H9 (cell line): ENCODE measurements around the gene CHMP6. TPM values are rescaled to one million over a fixed set of nuclear protein-coding genes. Genes with fewer than 3 reads are reported as not detected.

Experiments
- DNase-seq: peaks from one replicate; pipeline ENCODE4 v3.0.0-alpha.2; 2017
- H2AFZ ChIP-seq: one replicate; pipeline ENCODE4 v1.6.1; 2013; ENCODE audit warnings: mild to moderate bottlenecking, low read length, control low read depth, moderate library complexity
- H2AK5ac ChIP-seq: 2 replicates; pipeline ENCODE4 v1.6.1; 2013; ENCODE audit warnings: low read length, control low read depth, mixed read lengths; ENCODE audit not compliant: insufficient read length
- H2BK120ac ChIP-seq: one replicate; pipeline ENCODE4 v1.6.1; 2013; ENCODE audit warnings: low read depth, mild to moderate bottlenecking, low read length, control low read depth, inconsistent platforms; ENCODE audit not compliant: poor library complexity, severe bottlenecking
- H2BK12ac ChIP-seq: 2 replicates; pipeline ENCODE4 v1.6.1; 2013; ENCODE audit warnings: low read length, control low read depth, mixed read lengths, low read depth; ENCODE audit not compliant: insufficient read length
- H2BK15ac ChIP-seq: 2 replicates; pipeline ENCODE4 v1.6.1; 2013; ENCODE audit warnings: low read depth, low read length, control low read depth
- H2BK20ac ChIP-seq: one replicate; pipeline ENCODE4 v1.6.1; 2013; ENCODE audit warnings: low read depth, mild to moderate bottlenecking, low read length, control low read depth, inconsistent platforms; ENCODE audit not compliant: poor library complexity, severe bottlenecking
- H2BK5ac ChIP-seq: 2 replicates; pipeline ENCODE4 v1.6.1; 2013; ENCODE audit warnings: low read length, control low read depth, mixed read lengths; ENCODE audit not compliant: insufficient read length
- H3K14ac ChIP-seq: 2 replicates; pipeline ENCODE4 v1.6.1; 2013; ENCODE audit warnings: low read length, control low read depth; ENCODE audit not compliant: insufficient read depth
- H3K18ac ChIP-seq: 2 replicates; pipeline ENCODE4 v1.6.1; 2013; ENCODE audit warnings: low read depth, mild to moderate bottlenecking, mixed read lengths, low read length, control low read depth; ENCODE audit not compliant: insufficient read length
- H3K23ac ChIP-seq: 2 replicates; pipeline ENCODE4 v1.6.1; 2013; ENCODE audit warnings: low read length, control low read depth, mixed read lengths, low read depth; ENCODE audit not compliant: insufficient read length
- H3K23me2 ChIP-seq: 2 replicates; pipeline ENCODE4 v1.6.1; 2013; ENCODE audit warnings: low read depth, mild to moderate bottlenecking, mixed read lengths, low read length, control low read depth; ENCODE audit not compliant: insufficient read length, poor library complexity, severe bottlenecking
- H3K27ac ChIP-seq: 2 replicates; pipeline ENCODE4 v1.5.1; 2013; ENCODE audit warnings: low read length, control low read depth, mixed read lengths, low read depth; ENCODE audit not compliant: insufficient read length
- H3K27me3 ChIP-seq: 2 replicates; pipeline ENCODE4 v1.6.1; 2013; ENCODE audit warnings: low read length, control low read depth, inconsistent platforms; ENCODE audit not compliant: insufficient read depth
- H3K4ac ChIP-seq: 2 replicates; pipeline ENCODE4 v1.6.1; 2013; ENCODE audit warnings: low read depth, mild to moderate bottlenecking, control low read depth, inconsistent platforms, low read length, moderate library complexity
- H3K4me1 ChIP-seq: 2 replicates; pipeline ENCODE4 v1.6.1; 2013; ENCODE audit warnings: low read length, control low read depth, inconsistent platforms; ENCODE audit not compliant: insufficient read depth
- H3K4me2 ChIP-seq: 2 replicates; pipeline ENCODE4 v1.6.1; 2013; ENCODE audit warnings: low read length, control low read depth, mixed read lengths; ENCODE audit not compliant: insufficient read length, insufficient read depth
- H3K56ac ChIP-seq: 2 replicates; pipeline ENCODE4 v1.6.1; 2013; ENCODE audit warnings: low read depth, mild to moderate bottlenecking, mixed read lengths, low read length, control low read depth; ENCODE audit not compliant: insufficient read length
- H3K79me1 ChIP-seq: 2 replicates; pipeline ENCODE4 v1.6.1; 2013; ENCODE audit warnings: low read depth, mild to moderate bottlenecking, moderate library complexity, low read length, control low read depth, inconsistent platforms; ENCODE audit not compliant: insufficient read depth, poor library complexity, severe bottlenecking
- H3K79me2 ChIP-seq: 2 replicates; pipeline ENCODE4 v1.6.1; 2013; ENCODE audit warnings: low read length, control low read depth, inconsistent platforms; ENCODE audit not compliant: insufficient read depth
- H3K9ac ChIP-seq: 2 replicates; pipeline ENCODE4 v1.6.1; 2013; ENCODE audit warnings: low read length, control low read depth, mixed read lengths; ENCODE audit not compliant: insufficient read length; ENCODE audit errors: extremely low read depth
- H3K9me3 ChIP-seq: one replicate; pipeline ENCODE4 v1.6.1; 2013; ENCODE audit warnings: low read depth, low read length, inconsistent platforms; ENCODE audit not compliant: control insufficient read depth
- H3T11ph ChIP-seq: one replicate; pipeline ENCODE4 v1.6.1; 2013; ENCODE audit warnings: mild to moderate bottlenecking, low read length, control low read depth, inconsistent platforms
- H4K20me1 ChIP-seq: one replicate; pipeline ENCODE4 v1.6.1; 2013; ENCODE audit not compliant: control insufficient read depth, insufficient read length, insufficient read depth
- H4K5ac ChIP-seq: 2 replicates; pipeline ENCODE4 v1.6.1; 2013; ENCODE audit warnings: low read depth, mild to moderate bottlenecking, mixed read lengths, low read length, control low read depth; ENCODE audit not compliant: insufficient read length
- H4K8ac ChIP-seq: replicated peaks from 2 replicates; pipeline ENCODE4 v1.6.1; 2013; ENCODE audit warnings: low read length, control low read depth, mixed read lengths, low read depth; ENCODE audit not compliant: insufficient read length
- H4K91ac ChIP-seq: 2 replicates; pipeline ENCODE4 v1.6.1; 2013; ENCODE audit warnings: low read depth, mild to moderate bottlenecking, moderate library complexity, mixed read lengths, low read length, control low read depth; ENCODE audit not compliant: insufficient read length
- H3K27ac Mint-ChIP-seq, 3 experiments: 2 replicates in 2 of 3; 3 replicates in 1 of 3; pipeline ENCODE4 v1.8.0; 2020 to 2021; ENCODE audit warnings: mixed read lengths in 3 of 3, mild to moderate bottlenecking in 1 of 3, moderate library complexity in 1 of 3
- H3K27me3 Mint-ChIP-seq: 2 replicates; pipeline ENCODE4 v1.8.0; 2021; ENCODE audit warnings: low read depth, mild to moderate bottlenecking, moderate library complexity, mixed read lengths
- H3K36me3 Mint-ChIP-seq, 3 experiments: 2 replicates in 2 of 3; 3 replicates in 1 of 3; pipeline ENCODE4 v1.8.0; 2020 to 2021; ENCODE audit warnings: low read depth in 3 of 3, mixed read lengths in 3 of 3; ENCODE audit not compliant: insufficient read depth in 1 of 3
- H3K4me1 Mint-ChIP-seq, 2 experiments: 2 replicates each; pipeline ENCODE4 v1.8.0; 2020; ENCODE audit warnings: mixed read lengths in 2 of 2
- H3K4me3 Mint-ChIP-seq, 2 experiments: 2 replicates in 1 of 2; 3 replicates in 1 of 2; pipeline ENCODE4 v1.8.0; 2020 to 2021; ENCODE audit warnings: mild to moderate bottlenecking in 2 of 2, mixed read lengths in 2 of 2, moderate library complexity in 1 of 2
- H3K9me3 Mint-ChIP-seq, 2 experiments: 2 replicates in 1 of 2; 3 replicates in 1 of 2; pipeline ENCODE4 v1.8.0; 2020; ENCODE audit warnings: mild to moderate bottlenecking in 2 of 2, mixed read lengths in 2 of 2, moderate library complexity in 1 of 2
- WGBS: extraction: QIAGEN DNeasy Blood & Tissue Kit; methylation state at CpG from one replicate; pipeline ENCODE4 v1.1.7; 2013; ENCODE audit warnings: missing lambda C conversion rate, low lambda C conversion rate, mixed read lengths; ENCODE audit not compliant: insufficient read length; ENCODE audit errors: extremely low coverage; 5-methylcytosine and 5-hydroxymethylcytosine counted together
- total RNA-seq: library from RNA; stranded (reverse); gene quantifications from 2 replicates; pipeline ENCODE4 v1.2.1, GENCODE V29; 2021
- TF ChIP-seq, protein P1 (sequence below): fragments of 200-600 bp; sonication (generic); conservative IDR thresholded peaks from 3 replicates; pipeline ENCODE4 v1.8.0; 2021; ENCODE audit warnings: antibody characterized with exemption, mild to moderate bottlenecking

Gene CHMP6
- total RNA-seq, 1 experiment from 2014 or later: 23.4 TPM

DNA sequence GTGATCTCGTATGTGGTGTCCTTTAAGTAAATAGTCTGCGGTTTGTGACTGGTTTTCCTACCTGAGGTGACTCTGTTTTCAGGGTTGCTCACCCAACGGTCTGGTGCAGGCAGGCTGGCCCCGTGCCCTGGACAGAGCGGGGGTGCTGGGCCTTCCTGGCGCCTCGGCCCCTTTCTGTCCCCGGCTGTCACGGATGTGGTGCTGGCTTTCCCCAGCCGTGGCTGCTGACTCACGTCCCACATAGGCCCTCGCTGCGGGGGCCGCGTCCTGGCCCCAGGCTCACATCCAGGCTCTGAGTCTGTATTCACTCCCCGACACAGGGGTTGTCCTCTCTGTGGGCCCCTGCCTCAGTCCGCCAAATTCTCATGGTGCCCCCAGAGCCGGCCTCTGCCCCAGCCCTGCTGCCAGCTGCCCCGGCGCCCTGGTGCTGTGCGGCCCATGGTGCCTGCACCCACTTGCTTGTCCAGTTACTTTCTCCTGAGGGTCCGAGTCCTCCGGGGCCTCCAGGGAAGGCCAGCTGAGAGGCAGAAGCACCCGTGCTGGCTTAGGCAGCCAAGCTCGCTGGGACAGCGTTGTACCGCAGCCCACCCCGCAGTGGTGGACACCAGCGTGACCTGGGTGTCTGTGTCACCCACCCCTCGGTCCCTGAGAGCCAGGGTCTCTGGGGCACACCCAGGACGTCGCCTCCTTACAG is 5.9 kb downstream of the CHMP6 start:
- peak; percentile 18 for DNase-seq
- no peaks in the 10 kb centered on the region for H4K20me1 ChIP-seq
- no peak overlapping the region for H3K27ac ChIP-seq
- H3K14ac ChIP-seq: no peak overlapping the region
- Mint-ChIP-seq H3K4me1 (peaks cover 10 to 11% of the 10 kb centered on the region in 2 experiments), H3K9me3 (no peaks in the 10 kb centered on the region), H3K4me3 (no peak overlapping the region), H3K27me3 (peaks cover 21% of the 10 kb centered on the region), H3K27ac (no peak overlapping the region), H3K36me3 (peaks cover 5 to 25% (median 20%) of the 10 kb centered on the region in 3 experiments; a peak in 5 of 7 replicates)
- no peak overlapping the region for H3K23ac ChIP-seq
- H4K8ac ChIP-seq: no peak overlapping the region
- H2BK20ac ChIP-seq: no peak overlapping the region
- no peak overlapping the region for H3K56ac ChIP-seq
- H3K4ac ChIP-seq: no peak overlapping the region
- H3K79me2 ChIP-seq: no peaks in the 10 kb centered on the region
- H4K91ac ChIP-seq: no peak overlapping the region
- no peak overlapping the region for H2BK12ac ChIP-seq
- no peaks in the 10 kb centered on the region for H3K9me3 ChIP-seq
- no peak overlapping the region for H4K5ac ChIP-seq
- H3K27me3 ChIP-seq: no peaks in the 10 kb centered on the region; the same call in 1 of the 2 replicates
- H2BK15ac ChIP-seq: no peak overlapping the region
- H2BK5ac ChIP-seq: no peak overlapping the region
- peaks cover under 1% of the 10 kb centered on the region for H3K23me2 ChIP-seq
- no peak overlapping the region for H3K18ac ChIP-seq
- no peaks in the 10 kb centered on the region for H3K4me1 ChIP-seq
- H2BK120ac ChIP-seq: no peak overlapping the region
- H3K4me2 ChIP-seq: no peak overlapping the region
- no peak overlapping the region for H2AK5ac ChIP-seq
- TF ChIP-seq, protein P1, sequence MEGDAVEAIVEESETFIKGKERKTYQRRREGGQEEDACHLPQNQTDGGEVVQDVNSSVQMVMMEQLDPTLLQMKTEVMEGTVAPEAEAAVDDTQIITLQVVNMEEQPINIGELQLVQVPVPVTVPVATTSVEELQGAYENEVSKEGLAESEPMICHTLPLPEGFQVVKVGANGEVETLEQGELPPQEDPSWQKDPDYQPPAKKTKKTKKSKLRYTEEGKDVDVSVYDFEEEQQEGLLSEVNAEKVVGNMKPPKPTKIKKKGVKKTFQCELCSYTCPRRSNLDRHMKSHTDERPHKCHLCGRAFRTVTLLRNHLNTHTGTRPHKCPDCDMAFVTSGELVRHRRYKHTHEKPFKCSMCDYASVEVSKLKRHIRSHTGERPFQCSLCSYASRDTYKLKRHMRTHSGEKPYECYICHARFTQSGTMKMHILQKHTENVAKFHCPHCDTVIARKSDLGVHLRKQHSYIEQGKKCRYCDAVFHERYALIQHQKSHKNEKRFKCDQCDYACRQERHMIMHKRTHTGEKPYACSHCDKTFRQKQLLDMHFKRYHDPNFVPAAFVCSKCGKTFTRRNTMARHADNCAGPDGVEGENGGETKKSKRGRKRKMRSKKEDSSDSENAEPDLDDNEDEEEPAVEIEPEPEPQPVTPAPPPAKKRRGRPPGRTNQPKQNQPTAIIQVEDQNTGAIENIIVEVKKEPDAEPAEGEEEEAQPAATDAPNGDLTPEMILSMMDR: no peak
- H3K79me1 ChIP-seq: no peaks in the 10 kb centered on the region
- no CpG with 5 or more reads among the region's 32 CpGs for WGBS
- no peak overlapping the region for H3T11ph ChIP-seq
- H2AFZ ChIP-seq: no peak overlapping the region
- no peak overlapping the region for H3K9ac ChIP-seq
